Duodenal mucosa (tissue), 2 donors: ENCODE data around the gene MAPT.
"Not testable (repeated sequence)": the region's sequence is repeated elsewhere in the genome, so short reads cannot be mapped to it uniquely, and the experiment has no call there.

Experiments used
- H3K27ac ChIP-seq: one replicate; pipeline ENCODE4 v1.7.0; 2013; ENCODE audit warnings: low read depth, low read length
- H3K27me3 ChIP-seq, 2 donors: one replicate each; pipeline ENCODE4 v1.7.0; 2013; ENCODE audit warnings: low read length in 2 of 2, control low read depth in 1 of 2; ENCODE audit not compliant: insufficient read depth in 2 of 2, control insufficient read depth in 1 of 2
- H3K36me3 ChIP-seq, 2 donors: one replicate each; pipeline ENCODE4 v1.7.0; 2013; ENCODE audit warnings: low read length in 2 of 2, control low read depth in 1 of 2; ENCODE audit not compliant: insufficient read depth in 2 of 2, control insufficient read depth in 1 of 2
- H3K4me1 ChIP-seq, 2 donors: one replicate each; pipeline ENCODE4 v1.7.0; 2013; ENCODE audit warnings: low read length in 2 of 2, control low read depth in 1 of 2; ENCODE audit not compliant: insufficient read depth in 2 of 2, control insufficient read depth in 1 of 2
- H3K4me3 ChIP-seq, 2 donors: one replicate each; pipeline ENCODE4 v1.7.0; 2013; ENCODE audit warnings: low read length in 2 of 2, low read depth in 1 of 2
- H3K9ac ChIP-seq, 2 donors: one replicate each; pipeline ENCODE4 v1.7.0; 2013; ENCODE audit warnings: low read length in 2 of 2, low read depth in 1 of 2
- H3K9me3 ChIP-seq, 2 donors: one replicate each; pipeline ENCODE4 v1.7.0; 2013; ENCODE audit warnings: low read length in 2 of 2, control low read depth in 1 of 2; ENCODE audit not compliant: control insufficient read depth in 1 of 2

MAPT gene

GRCh38 chr17:45861165-45861564, 33.2 kb upstream of the MAPT start:
- peaks cover 0 to 13% of the 10 kb centered on the region in 2 donors for H3K27me3 ChIP-seq
- H3K9me3 ChIP-seq = no peaks in the 10 kb centered on the region
- no peaks in the 10 kb centered on the region for H3K4me1 ChIP-seq
- no peak overlapping the region for H3K9ac ChIP-seq
- no peak overlapping the region for H3K4me3 ChIP-seq
- no peak overlapping the region for H3K27ac ChIP-seq
- H3K36me3 ChIP-seq = no peaks in the 10 kb centered on the region

GRCh38 chr17:45862127-45862526, 32.2 kb upstream of the MAPT start:
- H3K36me3 ChIP-seq, H3K9ac ChIP-seq, H3K9me3 ChIP-seq, H3K4me3 ChIP-seq, H3K27ac ChIP-seq, H3K4me1 ChIP-seq: not testable (repeated sequence)
- H3K27me3 ChIP-seq = peaks cover 0 to 13% of the 10 kb centered on the region in 2 donors

GRCh38 chr17:45863857-45864654, 30.3 kb upstream of the MAPT start:
- peaks cover 0 to 15% of the 10 kb centered on the region in 2 donors for H3K27me3 ChIP-seq
- H3K27ac ChIP-seq = no peak overlapping the region
- no peak overlapping the region for H3K4me3 ChIP-seq
- no peaks in the 10 kb centered on the region for H3K4me1 ChIP-seq
- H3K9me3 ChIP-seq = no peaks in the 10 kb centered on the region
- no peaks in the 10 kb centered on the region for H3K36me3 ChIP-seq
- H3K9ac ChIP-seq = no peak overlapping the region

DNA sequence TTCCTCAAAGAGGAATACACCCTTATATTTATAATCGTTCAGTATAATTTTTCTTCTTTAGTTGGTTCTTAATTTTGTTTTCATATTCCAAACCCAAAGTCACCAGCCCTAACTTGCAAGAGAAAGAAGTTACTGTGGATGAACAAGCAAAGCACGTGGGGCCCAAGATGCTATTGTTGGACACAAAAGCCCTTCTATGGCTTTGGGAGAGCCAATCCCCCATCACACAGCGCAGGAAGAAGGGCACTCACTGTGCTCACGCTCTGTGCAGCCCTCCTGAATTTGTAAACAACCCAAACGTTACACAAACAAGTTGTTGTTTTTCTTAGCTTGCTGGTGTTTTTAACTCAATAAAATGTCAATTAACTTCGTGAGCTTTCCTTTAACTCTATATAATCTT, 27.2 kb upstream of the MAPT start:
- peaks cover 0 to 15% of the 10 kb centered on the region in 2 donors for H3K27me3 ChIP-seq
- H3K4me3 ChIP-seq = no peak overlapping the region
- H3K9me3 ChIP-seq = no peaks in the 10 kb centered on the region
- no peak overlapping the region for H3K27ac ChIP-seq
- H3K36me3 ChIP-seq = no peaks in the 10 kb centered on the region
- H3K9ac ChIP-seq = no peak overlapping the region
- no peaks in the 10 kb centered on the region for H3K4me1 ChIP-seq

DNA sequence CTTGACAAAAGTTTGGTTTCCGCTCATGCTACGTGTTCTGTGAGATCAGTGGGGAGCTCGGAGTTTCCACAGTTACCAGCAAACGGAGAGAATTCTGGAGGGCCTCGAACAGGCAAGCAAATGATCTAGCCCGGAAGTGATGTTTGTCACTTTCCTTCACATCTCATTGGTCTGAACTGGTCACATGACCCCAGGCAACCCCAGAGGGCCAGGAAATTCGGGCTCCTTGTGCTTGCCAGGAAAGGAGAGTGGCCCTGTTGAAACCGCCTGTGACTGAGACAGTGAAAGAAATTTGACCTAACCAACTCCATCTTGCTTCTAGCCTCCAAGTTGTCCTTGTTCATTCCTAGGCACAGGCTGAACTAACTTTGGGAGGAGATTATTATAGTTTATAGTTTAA, 26.7 kb upstream of the MAPT start:
- Histone ChIP-seq H3K4me3 (no peak overlapping the region), H3K27me3 (peaks cover 0 to 15% of the 10 kb centered on the region in 2 donors), H3K9ac (no peak overlapping the region), H3K36me3 (no peaks in the 10 kb centered on the region), H3K27ac (no peak overlapping the region), H3K9me3 (no peaks in the 10 kb centered on the region), H3K4me1 (no peaks in the 10 kb centered on the region)

- Histone ChIP-seq H3K36me3 (no peaks in the 10 kb centered on the region), H3K4me3 (no peak overlapping the region), H3K9me3 (no peaks in the 10 kb centered on the region), H3K27me3 (peaks cover 0 to 15% of the 10 kb centered on the region in 2 donors), H3K9ac (no peak overlapping the region), H3K4me1 (no peaks in the 10 kb centered on the region), H3K27ac (no peak overlapping the region)
Measured at GRCh38 chr17:45868276-45868675, 26.1 kb upstream of the MAPT start.

DNA sequence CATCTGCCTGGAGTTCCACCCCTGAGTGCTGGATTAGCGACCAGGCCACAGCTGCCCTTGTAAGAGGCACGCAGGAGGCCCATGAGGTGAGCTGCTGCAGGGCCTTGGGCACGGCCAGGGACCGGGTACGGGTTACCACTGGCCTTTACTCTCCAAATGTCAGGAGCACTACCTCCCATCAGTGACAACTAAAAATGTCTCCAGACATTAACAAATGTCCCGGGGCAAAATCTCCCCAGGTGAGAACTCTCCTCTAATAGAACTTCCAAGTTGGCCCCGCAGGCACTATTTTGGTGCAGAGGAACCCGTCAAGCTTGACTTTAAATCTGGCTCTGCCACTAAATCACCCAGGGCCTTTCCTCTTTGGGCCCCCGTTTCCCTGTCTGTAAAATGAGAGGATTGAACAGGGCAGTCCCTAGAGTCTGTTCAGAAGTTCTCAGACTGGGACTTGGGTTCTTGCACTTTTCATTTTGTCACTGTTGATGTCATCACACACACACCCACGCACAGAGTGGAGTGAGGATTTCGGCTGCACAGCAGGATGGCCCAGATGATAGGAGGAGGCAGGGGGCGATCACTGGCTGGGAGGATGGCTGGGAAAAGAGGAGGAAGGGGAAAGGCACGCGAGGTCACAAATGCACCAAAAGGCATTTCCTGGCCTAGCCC, 24.5 kb upstream of the MAPT start:
- no peak overlapping the region for H3K4me3 ChIP-seq
- H3K9me3 ChIP-seq = no peaks in the 10 kb centered on the region
- H3K9ac ChIP-seq = no peak overlapping the region
- H3K4me1 ChIP-seq = no peaks in the 10 kb centered on the region
- H3K27ac ChIP-seq = no peak overlapping the region
- H3K27me3 ChIP-seq = peaks cover 0 to 9% of the 10 kb centered on the region in 2 donors
- no peaks in the 10 kb centered on the region for H3K36me3 ChIP-seq

GRCh38 chr17:45870342-45870974, 23.9 kb upstream of the MAPT start:
- Histone ChIP-seq H3K27me3 (peaks cover 0 to 3% of the 10 kb centered on the region in 2 donors), H3K9ac (no peak overlapping the region), H3K36me3 (no peaks in the 10 kb centered on the region), H3K27ac (no peak overlapping the region), H3K4me1 (no peaks in the 10 kb centered on the region), H3K4me3 (no peak overlapping the region), H3K9me3 (no peaks in the 10 kb centered on the region)

GRCh38 chr17:45871718-45872117, 22.6 kb upstream of the MAPT start:
- no peak overlapping the region for H3K27ac ChIP-seq
- no peaks in the 10 kb centered on the region for H3K4me1 ChIP-seq
- no peaks in the 10 kb centered on the region for H3K36me3 ChIP-seq
- H3K9ac ChIP-seq = no peak overlapping the region
- H3K4me3 ChIP-seq = no peak overlapping the region
- no peaks in the 10 kb centered on the region for H3K9me3 ChIP-seq
- peaks cover 0 to 2% of the 10 kb centered on the region in 2 donors for H3K27me3 ChIP-seq

DNA sequence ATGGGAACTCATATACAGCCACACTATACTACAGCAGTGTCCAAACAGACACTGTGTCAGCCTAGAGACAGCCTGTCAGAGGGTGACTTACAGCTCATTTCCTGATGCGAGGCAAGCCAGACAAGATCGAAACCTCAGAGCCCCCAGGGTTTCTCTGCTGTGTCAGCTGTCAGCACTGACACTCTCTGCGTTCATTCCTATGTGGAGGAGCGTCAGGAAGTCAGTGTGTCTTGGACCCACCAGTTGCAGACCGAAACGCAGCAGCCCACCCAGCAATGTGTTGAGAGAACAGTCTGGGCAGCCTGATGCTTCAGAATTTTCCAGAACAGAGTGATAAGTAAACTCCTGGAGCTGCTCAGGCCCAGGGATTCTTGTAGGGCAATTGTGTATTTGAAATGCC, 20.6 kb upstream of the MAPT start:
- Histone ChIP-seq H3K36me3 (no peaks in the 10 kb centered on the region), H3K27ac (no peak overlapping the region), H3K27me3 (peaks cover 0 to 5% of the 10 kb centered on the region in 2 donors), H3K9me3 (no peaks in the 10 kb centered on the region), H3K9ac (no peak overlapping the region), H3K4me3 (no peak overlapping the region), H3K4me1 (no peaks in the 10 kb centered on the region)
